Measurements from ENCODE around the gene MPRIP. TPM values are rescaled to one million over a fixed set of nuclear protein-coding genes. Genes with fewer than 3 reads are reported as not detected.
A peak's percentile ranks its signal among the peaks of the same experiment; 100 is the strongest.

MPRIP gene
- total and polyA plus RNA-seq, 2 experiments from 2014 or later = 80.4 to 172 TPM

DNA sequence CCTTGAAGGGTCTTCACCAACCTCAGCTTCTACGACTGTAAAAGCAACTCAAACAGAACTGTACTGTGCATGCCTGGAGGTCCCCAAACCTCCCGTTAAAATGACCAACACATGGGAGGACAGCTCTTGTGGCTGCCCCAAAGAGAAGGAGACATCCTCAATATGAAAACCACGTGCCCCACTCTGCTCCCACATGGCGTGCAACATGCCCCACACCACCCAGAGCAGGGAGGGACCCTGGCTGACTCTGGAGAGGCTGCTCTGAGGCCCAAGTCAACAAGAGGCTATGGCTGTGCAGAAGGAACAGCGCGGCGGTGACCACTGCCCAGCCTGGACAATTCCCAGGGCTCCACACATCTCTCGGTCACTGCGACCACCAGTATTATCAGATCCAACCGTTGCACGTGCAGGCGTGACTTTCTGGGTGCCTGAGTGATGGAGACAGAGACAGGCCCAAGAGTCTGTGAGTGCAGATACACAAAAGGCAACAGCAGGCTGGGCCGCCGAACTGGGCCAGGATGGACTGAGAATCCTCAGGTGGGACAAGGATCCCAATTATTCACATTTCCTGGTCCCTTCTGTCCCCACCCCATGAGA lies 162.5 kb downstream of the MPRIP start:
- TF ChIP-seq, protein P1, sequence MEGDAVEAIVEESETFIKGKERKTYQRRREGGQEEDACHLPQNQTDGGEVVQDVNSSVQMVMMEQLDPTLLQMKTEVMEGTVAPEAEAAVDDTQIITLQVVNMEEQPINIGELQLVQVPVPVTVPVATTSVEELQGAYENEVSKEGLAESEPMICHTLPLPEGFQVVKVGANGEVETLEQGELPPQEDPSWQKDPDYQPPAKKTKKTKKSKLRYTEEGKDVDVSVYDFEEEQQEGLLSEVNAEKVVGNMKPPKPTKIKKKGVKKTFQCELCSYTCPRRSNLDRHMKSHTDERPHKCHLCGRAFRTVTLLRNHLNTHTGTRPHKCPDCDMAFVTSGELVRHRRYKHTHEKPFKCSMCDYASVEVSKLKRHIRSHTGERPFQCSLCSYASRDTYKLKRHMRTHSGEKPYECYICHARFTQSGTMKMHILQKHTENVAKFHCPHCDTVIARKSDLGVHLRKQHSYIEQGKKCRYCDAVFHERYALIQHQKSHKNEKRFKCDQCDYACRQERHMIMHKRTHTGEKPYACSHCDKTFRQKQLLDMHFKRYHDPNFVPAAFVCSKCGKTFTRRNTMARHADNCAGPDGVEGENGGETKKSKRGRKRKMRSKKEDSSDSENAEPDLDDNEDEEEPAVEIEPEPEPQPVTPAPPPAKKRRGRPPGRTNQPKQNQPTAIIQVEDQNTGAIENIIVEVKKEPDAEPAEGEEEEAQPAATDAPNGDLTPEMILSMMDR (IDR thresholded peaks at IDR 0.05; ENCODE audit: low read depth, low read length) = no peak
- no peaks in the 10 kb centered on the region for H3K9me3 ChIP-seq (ENCODE audit: low read depth)
- H3K4me1 ChIP-seq (ENCODE audit: low read depth) = no peaks in the 10 kb centered on the region
- DNase-seq (ENCODE audit: low read depth in 1 of 2, low spot score in 1 of 2) = no peak
- H3K27me3 ChIP-seq = no peaks in the 10 kb centered on the region
- no peak overlapping the region for H3K4me3 ChIP-seq
- H3K27ac ChIP-seq = no peak overlapping the region
- no peaks in the 10 kb centered on the region for H3K36me3 ChIP-seq

DNA sequence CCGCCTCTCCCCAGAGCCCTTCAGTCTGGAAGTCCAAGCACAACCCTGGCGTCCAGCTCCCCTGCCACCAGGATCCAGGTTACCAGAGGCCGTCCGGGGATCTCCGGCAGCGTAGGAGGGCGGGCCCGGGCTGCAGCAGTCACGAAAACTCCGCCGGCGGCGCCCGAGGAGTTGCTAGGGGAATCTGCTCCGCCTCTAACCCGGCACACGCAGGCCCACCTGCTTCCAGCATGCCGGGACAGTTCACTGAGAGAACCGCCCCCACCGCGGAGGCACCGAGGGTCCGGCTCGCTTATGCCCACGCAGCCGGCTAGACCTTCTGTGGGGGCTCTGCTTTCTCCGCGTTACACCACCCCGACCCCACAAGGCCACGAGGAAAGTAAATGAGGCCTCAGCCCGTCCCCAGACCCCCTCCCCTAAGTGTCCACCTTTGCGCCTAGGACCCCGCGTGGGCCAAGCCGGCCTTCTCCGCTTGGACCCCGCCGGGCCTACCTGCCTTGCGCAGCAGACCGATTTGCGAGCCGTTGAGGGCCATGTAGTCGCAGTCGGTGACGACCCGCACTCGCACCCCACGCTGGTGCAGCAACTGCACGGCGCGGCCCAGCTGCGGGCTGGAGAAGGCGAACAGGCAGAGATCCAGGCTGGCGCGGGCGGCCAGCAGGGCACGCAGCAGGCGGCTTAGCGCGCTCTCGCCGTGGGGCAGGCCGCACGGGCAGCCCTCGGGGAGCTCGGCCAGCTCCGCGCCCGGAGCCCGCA lies 163.3 kb downstream of the MPRIP start:
- DNase-seq (ENCODE audit: low read depth in 1 of 2, low spot score in 1 of 2) = peak in 1 of 2 donors; percentile 27
- Histone ChIP-seq H3K4me3 (no peak overlapping the region), H3K4me1 (ENCODE audit: low read depth) (no peaks in the 10 kb centered on the region), H3K36me3 (no peaks in the 10 kb centered on the region), H3K9me3 (ENCODE audit: low read depth) (no peaks in the 10 kb centered on the region), H3K27ac (no peak overlapping the region), H3K27me3 (no peaks in the 10 kb centered on the region)
- TF ChIP-seq, protein P1 (IDR thresholded peaks at IDR 0.05; ENCODE audit: low read depth, low read length) = no peak

DNA sequence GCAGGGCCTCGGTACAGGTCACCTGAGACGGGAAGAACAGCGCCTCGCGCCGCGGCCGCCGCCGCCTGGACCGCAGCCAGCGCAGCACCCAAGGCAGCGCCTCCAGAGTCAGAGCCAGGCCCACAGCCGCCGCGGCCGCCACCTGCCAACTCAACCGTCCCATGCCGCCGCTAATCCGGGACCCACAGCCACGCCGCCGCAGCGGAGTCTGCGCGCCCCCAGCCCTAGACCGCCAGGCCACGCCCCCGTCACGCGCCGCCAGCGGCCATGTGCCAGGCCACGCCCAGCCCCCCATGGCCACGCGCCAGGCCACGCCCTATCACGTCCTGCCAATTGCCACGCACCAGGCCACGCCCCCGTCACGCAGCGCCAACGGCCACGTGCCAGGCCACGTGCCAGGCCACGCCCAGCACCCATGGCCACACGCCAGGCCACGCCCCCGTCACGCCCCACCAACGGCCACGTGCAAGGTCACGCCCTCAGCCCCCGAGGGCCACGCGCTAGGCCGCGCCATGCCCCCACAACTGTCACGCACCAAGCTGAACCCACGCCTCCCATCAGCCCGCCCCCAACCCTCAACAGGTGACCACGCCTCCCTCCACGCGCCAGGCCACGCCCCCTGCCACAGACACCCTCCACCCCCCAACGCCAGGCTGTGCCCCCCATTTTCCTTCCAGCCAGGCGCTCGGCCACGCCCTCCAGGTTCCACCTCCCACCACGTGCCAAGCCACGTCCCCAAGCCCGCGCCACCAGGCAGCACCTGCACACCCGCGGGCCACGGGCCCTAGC lies 164.1 kb downstream of the MPRIP start, which contains the start of gene PLD6:
PLD6 (minus strand) TSS at position 210 of the 789 bp plus-strand sequence; CDS start at position 163, 47 bp downstream.
- no peaks in the 10 kb centered on the region for H3K9me3 ChIP-seq (ENCODE audit: low read depth)
- DNase-seq (ENCODE audit: low read depth in 1 of 2, low spot score in 1 of 2) = peak in 1 of 2 donors; percentile 67
- H3K27me3 ChIP-seq = no peaks in the 10 kb centered on the region
- TF ChIP-seq, protein P1 (IDR thresholded peaks at IDR 0.05; ENCODE audit: low read depth, low read length) = no peak
- no peak within 1 kb of the TSS for H3K27ac ChIP-seq
- H3K4me3 ChIP-seq = no peak within 1 kb of the TSS
- no peaks in the 10 kb centered on the region for H3K36me3 ChIP-seq
- H3K4me1 ChIP-seq (ENCODE audit: low read depth) = no peaks in the 10 kb centered on the region

DNA sequence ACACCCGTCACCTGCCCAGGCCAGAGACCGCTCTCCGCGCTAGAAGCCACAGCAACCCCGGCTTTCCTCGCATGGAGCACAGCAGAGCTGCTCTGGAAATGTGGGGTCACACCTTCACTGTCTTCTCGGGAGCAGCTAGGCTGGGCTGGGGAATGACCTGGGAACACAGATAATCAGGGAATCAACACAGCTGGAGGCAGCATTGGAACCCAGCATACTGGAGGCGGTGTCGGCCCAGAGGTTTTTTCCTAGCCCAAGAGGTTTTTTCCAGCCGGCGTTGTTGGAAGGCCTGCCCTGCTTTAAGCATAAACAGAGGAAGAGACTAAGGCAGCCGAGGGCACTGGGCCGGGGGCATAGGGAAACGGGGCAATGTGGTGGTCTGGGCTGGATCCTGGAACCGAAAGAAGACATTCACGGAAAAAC lies 164.7 kb downstream of the MPRIP start:
- no peaks in the 10 kb centered on the region for H3K36me3 ChIP-seq
- H3K27me3 ChIP-seq = no peaks in the 10 kb centered on the region
- TF ChIP-seq, protein P1 (IDR thresholded peaks at IDR 0.05; ENCODE audit: low read depth, low read length) = no peak
- DNase-seq (ENCODE audit: low read depth in 1 of 2, low spot score in 1 of 2) = no peak
- H3K4me3 ChIP-seq = no peak overlapping the region
- no peak overlapping the region for H3K27ac ChIP-seq
- no peaks in the 10 kb centered on the region for H3K9me3 ChIP-seq (ENCODE audit: low read depth)
- H3K4me1 ChIP-seq (ENCODE audit: low read depth) = no peaks in the 10 kb centered on the region

DNA sequence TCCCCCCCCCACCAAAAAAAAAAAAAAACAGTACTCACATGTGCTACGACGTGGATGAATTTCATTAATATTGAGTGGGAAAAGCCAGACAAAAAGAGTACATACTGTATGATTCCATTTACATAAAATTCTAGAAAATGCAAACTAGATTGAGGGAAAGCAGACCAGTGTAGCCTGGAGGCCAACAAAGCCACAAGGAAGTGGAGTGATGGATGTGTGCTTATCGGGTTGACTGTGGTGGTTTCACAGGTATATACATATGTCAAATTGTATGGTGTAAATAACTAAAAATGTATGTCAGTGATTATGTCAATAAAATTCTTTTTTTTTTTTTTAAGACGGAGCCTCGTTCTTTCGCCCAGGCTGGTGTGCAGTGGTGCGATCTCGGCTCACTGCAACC lies 165.7 kb downstream of the MPRIP start:
- H3K4me1 ChIP-seq (ENCODE audit: low read depth) = no peaks in the 10 kb centered on the region
- TF ChIP-seq, protein P1 (IDR thresholded peaks at IDR 0.05; ENCODE audit: low read depth, low read length) = no peak
- H3K36me3 ChIP-seq = peaks cover 2% of the 10 kb centered on the region
- H3K4me3 ChIP-seq = no peak overlapping the region
- H3K9me3 ChIP-seq (ENCODE audit: low read depth) = no peaks in the 10 kb centered on the region
- H3K27ac ChIP-seq = no peak overlapping the region
- no peaks in the 10 kb centered on the region for H3K27me3 ChIP-seq
- DNase-seq (ENCODE audit: low read depth in 1 of 2, low spot score in 1 of 2) = no peak
